ENCODE data around the gene PLA2G12A. TPM values are rescaled to one million over a fixed set of nuclear protein-coding genes. Genes with fewer than 3 reads are reported as not detected.

The PLA2G12A gene
- total RNA-seq, 6 donors from 2014 or later: 8.4 to 34.2 (median 24.1) TPM

DNA sequence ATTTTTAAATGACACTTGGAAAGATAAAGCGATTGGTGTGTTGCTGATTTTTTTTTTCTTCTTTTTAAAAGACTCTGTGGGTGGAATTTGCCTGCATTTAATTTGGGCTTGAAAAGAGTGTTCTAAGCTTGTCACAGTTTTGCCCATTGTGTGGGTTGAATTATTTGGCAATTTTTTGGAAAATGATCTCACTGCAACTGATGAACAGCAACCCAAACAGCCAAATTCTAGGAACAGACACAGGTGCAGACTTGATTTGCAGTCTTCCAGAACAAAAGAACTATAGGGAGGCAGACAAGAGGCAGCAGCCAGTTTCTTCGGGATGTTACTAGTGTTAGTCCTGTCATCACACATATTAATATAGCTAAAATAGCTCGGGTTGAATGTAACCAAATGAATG lies 67.1 kb downstream of the PLA2G12A start:
- H3K27ac ChIP-seq: no peak overlapping the region
- 82 to 88% methylated on average over 3 of the region's 3 CpGs for WGBS, 2 donors
- H3K27me3 ChIP-seq: no peaks in the 10 kb centered on the region
- H3K4me3 ChIP-seq: no peak overlapping the region
- DNase-seq: no peak
- H3K36me3 ChIP-seq: no peaks in the 10 kb centered on the region
- H3K4me1 ChIP-seq: no peaks in the 10 kb centered on the region
- no peak for ATAC-seq (ENCODE audit: low FRiP score in 2 of 2)
- TF ChIP-seq POLR2AphosphoS5 (IDR thresholded peaks at IDR 0.05) (no peak), EP300 (IDR thresholded peaks at IDR 0.05) (no peak), POLR2A (IDR thresholded peaks at IDR 0.05) (no peak)
- TF ChIP-seq, protein P1, sequence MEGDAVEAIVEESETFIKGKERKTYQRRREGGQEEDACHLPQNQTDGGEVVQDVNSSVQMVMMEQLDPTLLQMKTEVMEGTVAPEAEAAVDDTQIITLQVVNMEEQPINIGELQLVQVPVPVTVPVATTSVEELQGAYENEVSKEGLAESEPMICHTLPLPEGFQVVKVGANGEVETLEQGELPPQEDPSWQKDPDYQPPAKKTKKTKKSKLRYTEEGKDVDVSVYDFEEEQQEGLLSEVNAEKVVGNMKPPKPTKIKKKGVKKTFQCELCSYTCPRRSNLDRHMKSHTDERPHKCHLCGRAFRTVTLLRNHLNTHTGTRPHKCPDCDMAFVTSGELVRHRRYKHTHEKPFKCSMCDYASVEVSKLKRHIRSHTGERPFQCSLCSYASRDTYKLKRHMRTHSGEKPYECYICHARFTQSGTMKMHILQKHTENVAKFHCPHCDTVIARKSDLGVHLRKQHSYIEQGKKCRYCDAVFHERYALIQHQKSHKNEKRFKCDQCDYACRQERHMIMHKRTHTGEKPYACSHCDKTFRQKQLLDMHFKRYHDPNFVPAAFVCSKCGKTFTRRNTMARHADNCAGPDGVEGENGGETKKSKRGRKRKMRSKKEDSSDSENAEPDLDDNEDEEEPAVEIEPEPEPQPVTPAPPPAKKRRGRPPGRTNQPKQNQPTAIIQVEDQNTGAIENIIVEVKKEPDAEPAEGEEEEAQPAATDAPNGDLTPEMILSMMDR (IDR thresholded peaks at IDR 0.05): no peak
- no peaks in the 10 kb centered on the region for H3K9me3 ChIP-seq

DNA sequence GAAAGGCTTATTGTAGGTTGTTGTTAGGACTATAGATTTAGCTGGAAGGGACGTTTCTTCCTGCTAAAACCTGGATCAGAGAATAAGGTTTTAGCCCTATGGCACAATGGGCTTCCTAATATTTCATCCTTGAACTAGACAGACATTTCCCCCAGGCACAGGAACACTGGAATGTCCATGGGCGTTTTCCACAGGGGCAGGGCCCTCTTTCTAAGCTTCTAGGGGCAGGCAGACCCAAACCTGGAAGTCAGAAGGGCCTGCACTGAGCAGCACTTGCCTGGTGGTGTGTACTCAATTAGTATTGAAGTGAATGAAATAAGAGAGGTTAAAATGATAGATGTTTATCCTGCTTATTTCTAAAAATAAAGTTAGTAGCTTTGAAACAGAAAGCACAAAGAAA lies 67.8 kb downstream of the PLA2G12A start:
- H3K9me3 ChIP-seq: no peaks in the 10 kb centered on the region
- WGBS, 2 donors: 71 to 78% methylated on average over 2 of the region's 2 CpGs
- no peak overlapping the region for H3K27ac ChIP-seq
- no peak for DNase-seq
- TF ChIP-seq EP300 (IDR thresholded peaks at IDR 0.05) (no peak), POLR2AphosphoS5 (IDR thresholded peaks at IDR 0.05) (no peak), POLR2A (IDR thresholded peaks at IDR 0.05) (no peak)
- TF ChIP-seq, protein P1 (IDR thresholded peaks at IDR 0.05): no peak
- H3K4me1 ChIP-seq: no peaks in the 10 kb centered on the region
- no peaks in the 10 kb centered on the region for H3K36me3 ChIP-seq
- no peak for ATAC-seq (ENCODE audit: low FRiP score in 2 of 2)
- no peak overlapping the region for H3K4me3 ChIP-seq
- no peaks in the 10 kb centered on the region for H3K27me3 ChIP-seq

Small RNAs within 50 kb of the gene (small RNA-seq; reads per million reads assigned to genes)
- 0 reads per million in 4 donors for gene HIGD1AP14

Other genes starting within 250 kb of the PLA2G12A start
- 10 to 100 TPM in 5 of 6 donors, 1 to 10 TPM in 1; 8.8 to 37.9 (median 19.4) TPM for gene MCUB, start 169.8 kb downstream of the PLA2G12A start, total RNA-seq
- gene CASP6, start 26.6 kb downstream of the PLA2G12A start, total RNA-seq: 10 to 100 TPM; 12.1 to 29.5 (median 15.5) TPM
- 100 to 1,000 TPM in 1 of 6 donors, 10 to 100 TPM in 5; 20.2 to 122 (median 53.3) TPM for gene CFI, start 71.9 kb upstream of the PLA2G12A start, total RNA-seq
- gene GAR1, start 85.7 kb upstream of the PLA2G12A start, total RNA-seq: 10 to 100 TPM in 2 of 6 donors, 1 to 10 TPM in 4; 2.1 to 14.6 (median 9.1) TPM
- gene RRH, start 97.9 kb upstream of the PLA2G12A start, total RNA-seq: under 1 TPM in 1 of 6 donors, not detected in 5; 0.46 TPM
- 1 to 10 TPM in 1 of 6 donors, under 1 TPM in 4, not detected in 1; 0.20 to 1.0 (median 0.46) TPM for gene LRIT3, start 118.0 kb upstream of the PLA2G12A start, total RNA-seq
- 10 to 100 TPM in 1 of 6 donors, 1 to 10 TPM in 5; 1.5 to 10.1 (median 5.3) TPM for gene EGF, start 182.8 kb upstream of the PLA2G12A start, total RNA-seq

Measured in upper lobe of left lung (tissue), 6 donors.